PC-3 (cell line): ENCODE data around the gene AHDC1.

Experiments used
- EZH2phosphoT487 ChIP-seq: fragments of 300-600 bp; sonication (generic); IDR thresholded peaks from 2 replicates; pipeline ENCODE4 v1.6.1; 2018; ENCODE audit warnings: mild to moderate bottlenecking, antibody characterized with exemption, low read length, borderline replicate concordance
- TF ChIP-seq, protein P1 (sequence below): fragments of 300-600 bp; sonication (generic); conservative IDR thresholded peaks from 2 replicates; pipeline ENCODE4 v1.5.1; 2017; ENCODE audit warnings: antibody characterized with exemption, low read depth, mild to moderate bottlenecking, low read length

GRCh38 chr1:27562534-27563340, 41.2 kb downstream of the AHDC1 start:
- TF ChIP-seq, protein P1, sequence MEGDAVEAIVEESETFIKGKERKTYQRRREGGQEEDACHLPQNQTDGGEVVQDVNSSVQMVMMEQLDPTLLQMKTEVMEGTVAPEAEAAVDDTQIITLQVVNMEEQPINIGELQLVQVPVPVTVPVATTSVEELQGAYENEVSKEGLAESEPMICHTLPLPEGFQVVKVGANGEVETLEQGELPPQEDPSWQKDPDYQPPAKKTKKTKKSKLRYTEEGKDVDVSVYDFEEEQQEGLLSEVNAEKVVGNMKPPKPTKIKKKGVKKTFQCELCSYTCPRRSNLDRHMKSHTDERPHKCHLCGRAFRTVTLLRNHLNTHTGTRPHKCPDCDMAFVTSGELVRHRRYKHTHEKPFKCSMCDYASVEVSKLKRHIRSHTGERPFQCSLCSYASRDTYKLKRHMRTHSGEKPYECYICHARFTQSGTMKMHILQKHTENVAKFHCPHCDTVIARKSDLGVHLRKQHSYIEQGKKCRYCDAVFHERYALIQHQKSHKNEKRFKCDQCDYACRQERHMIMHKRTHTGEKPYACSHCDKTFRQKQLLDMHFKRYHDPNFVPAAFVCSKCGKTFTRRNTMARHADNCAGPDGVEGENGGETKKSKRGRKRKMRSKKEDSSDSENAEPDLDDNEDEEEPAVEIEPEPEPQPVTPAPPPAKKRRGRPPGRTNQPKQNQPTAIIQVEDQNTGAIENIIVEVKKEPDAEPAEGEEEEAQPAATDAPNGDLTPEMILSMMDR, result no peak
- TF ChIP-seq EZH2phosphoT487, result no peak
